ENCODE data around the gene PTGDS.
A peak's percentile ranks its signal among the peaks of the same experiment; 100 is the strongest.

PTGDS gene

GRCh38 chr9:137011907-137012675 is 34.8 kb downstream of the PTGDS start:
- no peak for DNase-seq

- DNase-seq: no peak
These were observed 35.6 kb downstream of the PTGDS start for GRCh38 chr9:137012694-137013570.

- DNase-seq: no peak
These were observed 36.3 kb downstream of the PTGDS start for GRCh38 chr9:137013571-137013940.

GRCh38 chr9:137014166-137014565 is 36.9 kb downstream of the PTGDS start:
- no peak for DNase-seq

GRCh38 chr9:137014776-137015539 is 37.7 kb downstream of the PTGDS start:
- no peak for DNase-seq

GRCh38 chr9:137015540-137015930 is 38.2 kb downstream of the PTGDS start:
- DNase-seq: no peak

- no peak for DNase-seq
These were observed 38.7 kb downstream of the PTGDS start for GRCh38 chr9:137015976-137016375.

GRCh38 chr9:137016436-137016835 is 39.1 kb downstream of the PTGDS start:
- DNase-seq: no peak

- DNase-seq: no peak
These were observed 39.8 kb downstream of the PTGDS start for GRCh38 chr9:137017071-137017470.

GRCh38 chr9:137017791-137018497 is 40.6 kb downstream of the PTGDS start:
- no peak for DNase-seq

GRCh38 chr9:137018761-137019559 is 41.7 kb downstream of the PTGDS start:
- no peak for DNase-seq

GRCh38 chr9:137019891-137020683 is 42.8 kb downstream of the PTGDS start:
- DNase-seq: no peak

- DNase-seq: no peak
These were observed 43.7 kb downstream of the PTGDS start for GRCh38 chr9:137020771-137021567.

GRCh38 chr9:137021568-137021978 is 44.3 kb downstream of the PTGDS start:
- DNase-seq: no peak

GRCh38 chr9:137021979-137022661 is 44.8 kb downstream of the PTGDS start:
- no peak for DNase-seq

- no peak for DNase-seq
These were observed 45.3 kb downstream of the PTGDS start for GRCh38 chr9:137022662-137023008.

GRCh38 chr9:137023157-137023556 is 45.9 kb downstream of the PTGDS start:
- DNase-seq: no peak

- DNase-seq: no peak
These were observed 46.3 kb downstream of the PTGDS start for GRCh38 chr9:137023583-137023991.

GRCh38 chr9:137025517-137025966 is 48.2 kb downstream of the PTGDS start:
- DNase-seq: peak; percentile 80

All from eye (tissue), 1 donor.